HEK293 (cell line): ENCODE results near the gene PAK2.

Experiments
- CTCF ChIA-PET: fragments of 350-600 bp; formaldehyde crosslinking; extraction: SDS; loops from one replicate; lab custom pipeline; 2021; ENCODE audit warnings: antibody characterized with exemption; lab: Yijun Ruan, JAX
- POLR2A ChIA-PET: fragments of 300-600 bp; formaldehyde crosslinking; extraction: SDS; loops from one replicate; lab custom pipeline; 2020; ENCODE audit warnings: antibody characterized with exemption, inconsistent platforms; lab: Yijun Ruan, JAX
- H3K27ac ChIP-seq: fragments of 200-500 bp; sonication (Bioruptor generic); 2 replicates; pipeline ENCODE4 v1.5.1; 2014; ENCODE audit warnings: low read depth, low read length, control low read depth, inconsistent platforms; ENCODE audit errors: extremely low read depth
- H3K36me3 ChIP-seq, 2 experiments: fragments of 200-500 bp in 1 of 2; sonication (Bioruptor generic) in 1 of 2; 1 replicate in 1 of 2; 2 replicates in 1 of 2; pipeline ENCODE4 v1.5.1; 2014 to 2017; ENCODE audit warnings: inconsistent platforms in 2 of 2, low read length in 2 of 2; ENCODE audit not compliant: control insufficient read depth in 2 of 2, insufficient read depth in 1 of 2
- H3K4me1 ChIP-seq: fragments of 200-500 bp; sonication (Bioruptor generic); 2 replicates; pipeline ENCODE4 v1.5.1; 2014; ENCODE audit warnings: mild to moderate bottlenecking, low read length, inconsistent platforms; ENCODE audit not compliant: control insufficient read depth, insufficient read depth
- H3K4me3 ChIP-seq: 2 replicates; pipeline ENCODE4 v1.5.1; 2011; ENCODE audit warnings: low read depth, mild to moderate bottlenecking, control low read depth, low read length, moderate library complexity
- H3K9me3 ChIP-seq: fragments of 200-500 bp; sonication (Bioruptor generic); 2 replicates; pipeline ENCODE4 v1.5.1; 2014; ENCODE audit warnings: low read depth, low read length, inconsistent platforms; ENCODE audit not compliant: control insufficient read depth, insufficient read depth
- BCL11B ChIP-seq: fragments of 450-650 bp; formaldehyde crosslinking; IDR thresholded peaks from 2 replicates; pipeline ENCODE4 v1.5.1; 2016; ENCODE audit warnings: low read depth, missing biosample characterization, missing genetic modification characterization
- HOXC10 ChIP-seq: sonication (generic); formaldehyde crosslinking; IDR thresholded peaks from 2 replicates; pipeline ENCODE4 v1.8.1; 2023; ENCODE audit warnings: mild to moderate bottlenecking, missing genetic modification reagents
- PRDM1 ChIP-seq: fragments of 450-650 bp; formaldehyde crosslinking; IDR thresholded peaks from 2 replicates; pipeline ENCODE4; 2016; ENCODE audit warnings: missing biosample characterization, missing genetic modification characterization
- RBAK ChIP-seq: fragments of 450-650 bp; formaldehyde crosslinking; IDR thresholded peaks from 2 replicates; pipeline ENCODE4 v1.5.1; 2016; ENCODE audit warnings: missing biosample characterization, missing genetic modification characterization
- SP2 ChIP-seq: fragments of 450-650 bp; formaldehyde crosslinking; IDR thresholded peaks from 2 replicates; pipeline ENCODE4 v1.5.1; 2016; ENCODE audit warnings: missing biosample characterization, missing genetic modification characterization
- ZBTB17 ChIP-seq: fragments of 450-650 bp; formaldehyde crosslinking; IDR thresholded peaks from 2 replicates; pipeline ENCODE4 v1.5.1; 2016; ENCODE audit warnings: missing biosample characterization, missing genetic modification characterization
- ZNF184 ChIP-seq: fragments of 450-650 bp; IDR thresholded peaks from 2 replicates; pipeline ENCODE4 v1.5.1; 2018; ENCODE audit warnings: missing biosample characterization, mild to moderate bottlenecking, missing genetic modification characterization
- ZNF214 ChIP-seq: fragments of 450-650 bp; formaldehyde crosslinking; IDR thresholded peaks from 2 replicates; pipeline ENCODE4 v1.5.1; 2017; ENCODE audit warnings: missing biosample characterization, mild to moderate bottlenecking, missing genetic modification characterization, borderline replicate concordance
- ZNF24 ChIP-seq: fragments of 450-650 bp; formaldehyde crosslinking; IDR thresholded peaks from 2 replicates; pipeline ENCODE4 v1.5.1; 2016; ENCODE audit warnings: missing biosample characterization, missing genetic modification characterization
- ZNF366 ChIP-seq: fragments of 450-650 bp; formaldehyde crosslinking; conservative IDR thresholded peaks from 2 replicates; pipeline ENCODE4 v1.5.1; 2016; ENCODE audit warnings: missing biosample characterization, missing genetic modification characterization
- ZNF529 ChIP-seq: fragments of 450-650 bp; formaldehyde crosslinking; IDR thresholded peaks from 2 replicates; pipeline ENCODE4 v1.5.1; 2017; ENCODE audit warnings: missing genetic modification characterization, missing biosample characterization; ENCODE audit not compliant: insufficient replicate concordance
- ZNF530 ChIP-seq: fragments of 450-650 bp; formaldehyde crosslinking; IDR thresholded peaks from 2 replicates; pipeline ENCODE4 v1.5.1; 2016; ENCODE audit warnings: low read depth, missing biosample characterization, missing genetic modification characterization
- ZNF596 ChIP-seq: fragments of 450-650 bp; IDR thresholded peaks from 2 replicates; pipeline ENCODE4 v1.5.0; 2018; ENCODE audit warnings: missing biosample characterization, mild to moderate bottlenecking, missing genetic modification characterization, moderate library complexity
- ZNF600 ChIP-seq: fragments of 450-650 bp; formaldehyde crosslinking; IDR thresholded peaks from 2 replicates; pipeline ENCODE4 v1.5.1; 2016; ENCODE audit warnings: missing biosample characterization, missing genetic modification characterization
- ZNF610 ChIP-seq: fragments of 450-650 bp; formaldehyde crosslinking; IDR thresholded peaks from 2 replicates; pipeline ENCODE4 v1.5.1; 2016; ENCODE audit warnings: missing biosample characterization, missing genetic modification characterization, borderline replicate concordance
- ZNF837 ChIP-seq: fragments of 450-650 bp; formaldehyde crosslinking; IDR thresholded peaks from 2 replicates; pipeline ENCODE4 v1.5.1; 2016; ENCODE audit warnings: missing biosample characterization, missing genetic modification characterization
- TF ChIP-seq, protein P1 (sequence below): fragments of 450-650 bp; formaldehyde crosslinking; IDR thresholded peaks from 2 replicates; pipeline ENCODE4 v1.5.1; 2016; ENCODE audit warnings: missing biosample characterization, missing genetic modification characterization
- TF ChIP-seq, protein P2 (sequence below): fragments of 450-650 bp; formaldehyde crosslinking; IDR thresholded peaks from 2 replicates; pipeline ENCODE4 v1.5.1; 2016; ENCODE audit warnings: missing biosample characterization, missing genetic modification characterization
- TF ChIP-seq, protein P3 (sequence below): fragments of 450-650 bp; formaldehyde crosslinking; IDR thresholded peaks from 2 replicates; pipeline ENCODE4 v1.5.1; 2016; ENCODE audit warnings: missing biosample characterization, missing genetic modification characterization
- TF ChIP-seq, protein P4 (sequence below): fragments of 450-650 bp; formaldehyde crosslinking; optimal IDR thresholded peaks from 2 replicates; pipeline ENCODE3; 2016; ENCODE audit warnings: missing biosample characterization, mild to moderate bottlenecking, missing genetic modification characterization
- TF ChIP-seq, protein P5 (sequence below): fragments of 450-650 bp; formaldehyde crosslinking; IDR thresholded peaks from 2 replicates; pipeline ENCODE4 v1.5.1; 2017; ENCODE audit warnings: missing biosample characterization, mild to moderate bottlenecking, missing genetic modification characterization, moderate library complexity
- TF ChIP-seq, protein P6 (sequence below): fragments of 450-650 bp; formaldehyde crosslinking; IDR thresholded peaks from 2 replicates; pipeline ENCODE4 v1.5.1; 2016; ENCODE audit warnings: missing biosample characterization, missing genetic modification characterization

Gene PAK2

DNA sequence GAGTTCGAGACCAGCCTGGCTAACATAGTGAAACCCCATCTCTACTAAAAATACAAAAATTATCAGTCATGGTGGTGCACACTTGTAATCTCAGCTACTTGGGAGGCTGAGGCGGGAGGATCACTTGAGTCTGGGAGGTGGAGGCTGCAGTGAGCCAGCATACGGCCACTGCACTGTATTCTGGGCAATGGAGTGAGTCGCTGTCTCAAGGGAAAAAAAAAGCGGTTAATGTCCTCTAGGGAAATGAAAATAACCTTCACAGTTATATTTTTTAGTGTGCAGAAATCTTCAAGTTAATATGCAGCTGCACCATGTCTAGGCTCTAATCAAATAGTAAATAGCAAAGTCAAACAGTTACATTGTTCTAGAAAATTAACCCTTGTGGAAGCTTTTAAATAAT lies 42.4 kb upstream of the PAK2 start (continued):
- TF ChIP-seq, protein P1, sequence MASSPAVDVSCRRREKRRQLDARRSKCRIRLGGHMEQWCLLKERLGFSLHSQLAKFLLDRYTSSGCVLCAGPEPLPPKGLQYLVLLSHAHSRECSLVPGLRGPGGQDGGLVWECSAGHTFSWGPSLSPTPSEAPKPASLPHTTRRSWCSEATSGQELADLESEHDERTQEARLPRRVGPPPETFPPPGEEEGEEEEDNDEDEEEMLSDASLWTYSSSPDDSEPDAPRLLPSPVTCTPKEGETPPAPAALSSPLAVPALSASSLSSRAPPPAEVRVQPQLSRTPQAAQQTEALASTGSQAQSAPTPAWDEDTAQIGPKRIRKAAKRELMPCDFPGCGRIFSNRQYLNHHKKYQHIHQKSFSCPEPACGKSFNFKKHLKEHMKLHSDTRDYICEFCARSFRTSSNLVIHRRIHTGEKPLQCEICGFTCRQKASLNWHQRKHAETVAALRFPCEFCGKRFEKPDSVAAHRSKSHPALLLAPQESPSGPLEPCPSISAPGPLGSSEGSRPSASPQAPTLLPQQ (tag by site-specific recombination) = no peak
- TF ChIP-seq ZNF837 (tag by site-specific recombination) = no peak
- TF ChIP-seq, protein P2, sequence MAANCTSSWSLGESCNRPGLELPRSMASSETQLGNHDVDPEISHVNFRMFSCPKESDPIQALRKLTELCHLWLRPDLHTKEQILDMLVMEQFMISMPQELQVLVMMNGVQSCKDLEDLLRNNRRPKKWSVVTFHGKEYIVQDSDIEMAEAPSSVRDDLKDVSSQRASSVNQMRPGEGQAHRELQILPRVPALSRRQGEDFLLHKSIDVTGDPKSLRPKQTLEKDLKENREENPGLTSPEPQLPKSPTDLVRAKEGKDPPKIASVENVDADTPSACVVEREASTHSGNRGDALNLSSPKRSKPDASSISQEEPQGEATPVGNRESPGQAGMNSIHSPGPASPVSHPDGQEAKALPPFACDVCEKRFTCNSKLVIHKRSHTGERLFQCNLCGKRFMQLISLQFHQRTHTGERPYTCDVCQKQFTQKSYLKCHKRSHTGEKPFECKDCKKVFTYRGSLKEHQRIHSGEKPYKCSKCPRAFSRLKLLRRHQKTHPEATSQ (tag by site-specific recombination) = no peak

DNA sequence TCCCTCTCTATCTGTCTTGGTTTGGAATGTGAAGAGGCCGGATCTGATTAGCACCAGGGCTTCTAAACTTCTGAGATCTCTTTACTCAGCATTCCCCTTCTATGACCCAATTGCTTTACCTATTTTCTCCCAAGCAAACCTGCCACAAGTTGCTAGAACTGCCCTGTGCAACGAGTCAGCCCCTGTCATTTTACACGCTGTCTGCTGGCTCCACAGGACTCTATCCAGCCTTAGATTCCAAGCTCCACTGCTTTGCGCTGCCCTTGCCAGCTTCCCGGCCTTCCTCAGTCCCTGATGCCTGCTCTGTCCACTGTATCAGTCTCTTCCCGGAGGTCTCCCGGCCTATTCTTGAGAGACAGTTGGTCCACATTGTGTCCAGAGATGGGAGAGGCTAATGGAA lies 39.9 kb upstream of the PAK2 start:
- H3K9me3 ChIP-seq = no peaks in the 10 kb centered on the region
- POLR2A ChIA-PET = no interaction called here
- CTCF ChIA-PET = no interaction called here
- H3K27ac ChIP-seq = no peak overlapping the region
- H3K4me1 ChIP-seq = no peaks in the 10 kb centered on the region
- H3K4me3 ChIP-seq = no peak overlapping the region
- no peak for TF ChIP-seq HOXC10 (CRISPR knock-in tag)
- TF ChIP-seq ZNF610 (tag by site-specific recombination) = no peak
- no peak for TF ChIP-seq ZNF596 (tag by site-specific recombination)
- TF ChIP-seq, protein P3, sequence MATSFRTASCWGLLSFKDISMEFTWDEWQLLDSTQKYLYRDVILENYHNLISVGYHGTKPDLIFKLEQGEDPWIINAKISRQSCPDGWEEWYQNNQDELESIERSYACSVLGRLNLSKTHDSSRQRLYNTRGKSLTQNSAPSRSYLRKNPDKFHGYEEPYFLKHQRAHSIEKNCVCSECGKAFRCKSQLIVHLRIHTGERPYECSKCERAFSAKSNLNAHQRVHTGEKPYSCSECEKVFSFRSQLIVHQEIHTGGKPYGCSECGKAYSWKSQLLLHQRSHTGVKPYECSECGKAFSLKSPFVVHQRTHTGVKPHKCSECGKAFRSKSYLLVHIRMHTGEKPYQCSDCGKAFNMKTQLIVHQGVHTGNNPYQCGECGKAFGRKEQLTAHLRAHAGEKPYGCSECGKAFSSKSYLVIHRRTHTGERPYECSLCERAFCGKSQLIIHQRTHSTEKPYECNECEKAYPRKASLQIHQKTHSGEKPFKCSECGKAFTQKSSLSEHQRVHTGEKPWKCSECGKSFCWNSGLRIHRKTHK = no peak
- no peak for TF ChIP-seq ZNF184 (tag by site-specific recombination)
- TF ChIP-seq, protein P4, sequence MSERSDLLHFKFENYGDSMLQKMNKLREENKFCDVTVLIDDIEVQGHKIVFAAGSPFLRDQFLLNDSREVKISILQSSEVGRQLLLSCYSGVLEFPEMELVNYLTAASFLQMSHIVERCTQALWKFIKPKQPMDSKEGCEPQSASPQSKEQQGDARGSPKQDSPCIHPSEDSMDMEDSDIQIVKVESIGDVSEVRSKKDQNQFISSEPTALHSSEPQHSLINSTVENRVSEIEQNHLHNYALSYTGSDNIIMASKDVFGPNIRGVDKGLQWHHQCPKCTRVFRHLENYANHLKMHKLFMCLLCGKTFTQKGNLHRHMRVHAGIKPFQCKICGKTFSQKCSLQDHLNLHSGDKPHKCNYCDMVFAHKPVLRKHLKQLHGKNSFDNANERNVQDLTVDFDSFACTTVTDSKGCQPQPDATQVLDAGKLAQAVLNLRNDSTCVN (tag by site-specific recombination) = no peak
- TF ChIP-seq, protein P5, sequence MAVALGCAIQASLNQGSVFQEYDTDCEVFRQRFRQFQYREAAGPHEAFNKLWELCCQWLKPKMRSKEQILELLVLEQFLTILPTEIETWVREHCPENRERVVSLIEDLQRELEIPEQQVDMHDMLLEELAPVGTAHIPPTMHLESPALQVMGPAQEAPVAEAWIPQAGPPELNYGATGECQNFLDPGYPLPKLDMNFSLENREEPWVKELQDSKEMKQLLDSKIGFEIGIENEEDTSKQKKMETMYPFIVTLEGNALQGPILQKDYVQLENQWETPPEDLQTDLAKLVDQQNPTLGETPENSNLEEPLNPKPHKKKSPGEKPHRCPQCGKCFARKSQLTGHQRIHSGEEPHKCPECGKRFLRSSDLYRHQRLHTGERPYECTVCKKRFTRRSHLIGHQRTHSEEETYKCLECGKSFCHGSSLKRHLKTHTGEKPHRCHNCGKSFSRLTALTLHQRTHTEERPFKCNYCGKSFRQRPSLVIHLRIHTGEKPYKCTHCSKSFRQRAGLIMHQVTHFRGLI (tag by site-specific recombination) = no peak
- TF ChIP-seq PRDM1 (tag by site-specific recombination) = no peak
- TF ChIP-seq SP2 (tag by site-specific recombination) = no peak
- no peak for TF ChIP-seq RBAK (tag by site-specific recombination)
- TF ChIP-seq ZNF214 = no peak
- no peak for TF ChIP-seq ZBTB17 (tag by site-specific recombination)
- TF ChIP-seq ZNF529 (tag by site-specific recombination) = no peak
- TF ChIP-seq ZNF366 = no peak
- H3K36me3 ChIP-seq = no peaks in the 10 kb centered on the region

DNA sequence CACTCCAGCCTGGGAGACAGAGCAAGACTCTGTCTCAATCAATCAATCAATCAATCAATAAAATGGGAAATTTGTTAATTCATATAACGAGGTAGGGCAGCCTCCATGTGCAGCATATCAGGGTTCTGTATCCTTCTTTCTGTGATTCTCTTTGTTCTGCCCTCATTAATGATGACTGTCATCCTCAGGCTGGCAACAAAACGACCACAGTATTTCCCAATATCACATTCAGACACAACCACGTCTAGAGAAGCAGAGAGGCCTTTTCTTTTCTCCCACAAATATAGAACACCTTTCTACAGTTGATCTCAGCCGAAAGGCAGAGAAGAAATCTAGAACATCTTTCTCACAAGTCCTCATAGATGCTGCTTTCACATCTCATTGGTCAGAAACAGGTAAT lies 38.9 kb upstream of the PAK2 start:
- H3K9me3 ChIP-seq = no peaks in the 10 kb centered on the region
- no peak for TF ChIP-seq ZNF600 (tag by site-specific recombination)
- TF ChIP-seq BCL11B (tag by site-specific recombination) = no peak
- no peak for TF ChIP-seq ZNF530 (tag by site-specific recombination)
- TF ChIP-seq ZNF24 (tag by site-specific recombination) = no peak
- TF ChIP-seq, protein P6, sequence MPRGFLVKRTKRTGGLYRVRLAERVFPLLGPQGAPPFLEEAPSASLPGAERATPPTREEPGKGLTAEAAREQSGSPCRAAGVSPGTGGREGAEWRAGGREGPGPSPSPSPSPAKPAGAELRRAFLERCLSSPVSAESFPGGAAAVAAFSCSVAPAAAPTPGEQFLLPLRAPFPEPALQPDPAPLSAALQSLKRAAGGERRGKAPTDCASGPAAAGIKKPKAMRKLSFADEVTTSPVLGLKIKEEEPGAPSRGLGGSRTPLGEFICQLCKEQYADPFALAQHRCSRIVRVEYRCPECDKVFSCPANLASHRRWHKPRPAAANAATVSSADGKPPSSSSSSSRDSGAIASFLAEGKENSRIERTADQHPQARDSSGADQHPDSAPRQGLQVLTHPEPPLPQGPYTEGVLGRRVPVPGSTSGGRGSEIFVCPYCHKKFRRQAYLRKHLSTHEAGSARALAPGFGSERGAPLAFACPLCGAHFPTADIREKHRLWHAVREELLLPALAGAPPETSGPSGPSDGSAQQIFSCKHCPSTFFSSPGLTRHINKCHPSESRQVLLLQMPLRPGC (tag by site-specific recombination) = no peak
- H3K27ac ChIP-seq = no peak overlapping the region
- no peak overlapping the region for H3K4me3 ChIP-seq
- H3K4me1 ChIP-seq = no peaks in the 10 kb centered on the region
- no peaks in the 10 kb centered on the region for H3K36me3 ChIP-seq
- CTCF ChIA-PET = no interaction called here
- POLR2A ChIA-PET = no interaction called here
